Stimulated activated CD4-positive, alpha-beta T cell treated with anti-CD3 and anti-CD28 coated beads, Interleukin-15, amount 100 ng/mL, for 1 hour (primary cell): ENCODE data around the gene MAPK8.

Source experiments
- DNase-seq, 2 donors: peaks; one replicate each; pipeline ENCODE4 v3.0.0-alpha.2; 2020; ENCODE audit warnings: low read depth in 1 of 2, low spot score in 1 of 2

MAPK8 gene

DNA sequence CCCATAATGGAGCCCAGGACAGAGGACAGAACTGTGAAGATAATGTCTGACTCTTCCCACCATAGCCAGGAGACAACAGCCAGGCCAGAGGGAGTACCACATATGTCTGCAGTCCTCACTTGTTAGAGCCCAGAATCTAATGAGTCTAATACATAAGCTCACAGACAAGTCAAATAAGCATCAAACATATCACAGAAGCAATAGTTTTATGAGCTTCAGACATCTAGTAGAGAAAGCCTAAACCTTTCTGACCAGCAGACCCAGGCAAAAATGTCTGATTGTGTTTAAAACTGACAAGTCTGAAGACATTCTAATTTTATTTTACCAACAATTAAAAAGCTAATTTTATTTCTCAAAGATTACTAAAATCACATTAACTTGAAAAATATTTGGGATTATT lies 75.5 kb downstream of the MAPK8 start:
- DNase-seq, result no peak

DNA sequence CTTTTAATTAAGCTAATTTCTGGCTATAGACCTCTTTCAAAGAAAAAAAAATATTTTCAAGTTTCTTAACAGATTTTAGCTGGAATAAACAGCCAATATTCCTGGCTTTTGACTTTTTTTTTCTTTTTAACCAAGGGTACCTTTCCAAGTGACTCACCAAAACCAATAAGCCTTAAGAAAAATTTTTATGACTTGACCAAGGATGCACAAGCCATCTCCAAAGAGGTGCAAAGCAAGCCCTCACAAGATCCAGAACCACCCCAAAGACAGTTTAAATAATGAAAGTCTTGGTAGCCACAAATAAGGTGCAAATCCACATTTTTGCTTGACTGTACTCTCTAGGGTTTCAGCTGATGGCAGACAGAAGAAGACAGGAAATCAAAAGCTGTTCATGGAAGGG lies 76.5 kb downstream of the MAPK8 start:
- DNase-seq, result no peak

- DNase-seq, result no peak
Measured at GRCh38 chr10:48383393-48383792, 76.9 kb downstream of the MAPK8 start.

- no peak for DNase-seq
Measured at GRCh38 chr10:48384699-48384982, 78.2 kb downstream of the MAPK8 start.

DNA sequence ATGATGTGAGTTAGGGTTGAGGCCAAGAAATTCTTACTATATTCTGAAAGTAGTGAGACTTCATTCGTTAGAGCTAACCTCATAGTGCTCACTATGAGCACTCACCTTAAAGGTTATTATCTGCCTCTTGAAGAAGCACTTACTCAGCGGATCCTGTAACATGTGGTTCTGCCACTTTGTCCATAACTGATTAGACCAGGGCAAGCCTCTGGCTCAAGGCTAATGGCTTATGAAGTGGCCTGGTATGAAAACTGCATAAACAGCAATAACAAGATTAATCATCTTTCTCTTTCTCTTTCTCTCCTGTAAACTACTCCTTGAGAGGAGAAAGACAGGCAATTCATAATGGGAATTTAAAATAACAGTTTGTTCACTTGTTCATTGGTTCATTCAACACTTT lies 82.8 kb downstream of the MAPK8 start:
- DNase-seq, result no peak

- no peak for DNase-seq
Measured at GRCh38 chr10:48389846-48390557, 83.5 kb downstream of the MAPK8 start.

DNA sequence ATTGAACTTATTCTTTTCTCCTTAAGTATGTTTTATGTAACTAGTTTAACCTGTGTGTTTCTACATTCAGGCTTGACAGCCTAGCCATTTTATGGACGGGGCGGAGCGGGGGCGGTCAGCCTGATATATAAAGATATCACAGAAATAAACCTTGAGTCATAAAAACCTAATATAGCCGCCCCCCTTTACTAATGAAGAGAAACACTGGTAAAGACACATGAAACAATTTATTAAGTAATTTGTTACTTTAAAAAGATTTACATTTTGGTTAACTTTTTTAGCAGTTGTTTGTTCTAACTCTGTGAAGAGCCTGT lies 84.0 kb downstream of the MAPK8 start:
- DNase-seq, result no peak

GRCh38 chr10:48390933-48391845 lies 84.7 kb downstream of the MAPK8 start:
- DNase-seq, result no peak

GRCh38 chr10:48391994-48392393 lies 85.5 kb downstream of the MAPK8 start:
- no peak for DNase-seq

DNA sequence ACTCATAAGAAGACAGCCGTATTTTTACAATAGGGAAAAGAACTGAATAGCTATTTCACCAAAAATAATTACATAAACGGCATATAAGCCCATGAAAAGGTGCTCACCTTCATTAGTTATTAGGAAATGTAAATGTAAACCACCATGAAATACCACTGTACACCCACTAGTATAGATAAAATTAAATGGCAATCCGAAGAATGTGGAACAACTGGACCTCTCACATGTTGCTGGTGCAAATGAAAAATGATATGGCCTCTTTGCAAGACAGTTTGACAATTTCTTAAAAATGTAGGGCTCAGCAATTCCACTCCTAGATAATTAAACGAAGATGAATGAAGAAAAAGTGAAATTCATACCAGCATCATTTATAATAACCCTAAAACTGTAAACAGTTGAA lies 91.8 kb downstream of the MAPK8 start:
- no peak for DNase-seq

DNA sequence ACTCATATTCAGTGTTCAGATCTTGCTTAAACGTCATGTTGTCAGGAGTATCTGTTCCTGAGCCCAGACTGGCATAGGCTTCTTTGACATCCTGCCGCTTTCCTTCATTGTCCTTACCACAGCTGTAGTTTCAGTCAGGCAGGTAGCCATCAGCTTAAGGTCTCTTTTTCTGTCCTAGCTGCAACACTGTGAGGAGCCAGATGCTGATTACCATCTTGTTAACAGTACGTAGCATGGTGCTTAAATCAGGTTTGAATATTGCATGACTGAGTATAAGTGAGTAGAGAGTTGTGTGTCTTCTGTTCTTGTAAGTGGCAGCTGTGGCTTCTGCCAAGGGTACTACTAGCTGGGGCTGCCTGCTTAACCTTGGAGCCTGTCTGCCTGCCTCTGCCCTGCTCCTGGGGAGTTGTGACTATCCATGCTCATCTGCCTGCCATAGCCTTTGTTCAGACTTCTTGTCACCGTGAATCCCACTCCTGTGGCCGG lies 92.6 kb downstream of the MAPK8 start:
- DNase-seq, result no peak

- no peak for DNase-seq
Measured at GRCh38 chr10:48399551-48399950, 93.1 kb downstream of the MAPK8 start.

DNA sequence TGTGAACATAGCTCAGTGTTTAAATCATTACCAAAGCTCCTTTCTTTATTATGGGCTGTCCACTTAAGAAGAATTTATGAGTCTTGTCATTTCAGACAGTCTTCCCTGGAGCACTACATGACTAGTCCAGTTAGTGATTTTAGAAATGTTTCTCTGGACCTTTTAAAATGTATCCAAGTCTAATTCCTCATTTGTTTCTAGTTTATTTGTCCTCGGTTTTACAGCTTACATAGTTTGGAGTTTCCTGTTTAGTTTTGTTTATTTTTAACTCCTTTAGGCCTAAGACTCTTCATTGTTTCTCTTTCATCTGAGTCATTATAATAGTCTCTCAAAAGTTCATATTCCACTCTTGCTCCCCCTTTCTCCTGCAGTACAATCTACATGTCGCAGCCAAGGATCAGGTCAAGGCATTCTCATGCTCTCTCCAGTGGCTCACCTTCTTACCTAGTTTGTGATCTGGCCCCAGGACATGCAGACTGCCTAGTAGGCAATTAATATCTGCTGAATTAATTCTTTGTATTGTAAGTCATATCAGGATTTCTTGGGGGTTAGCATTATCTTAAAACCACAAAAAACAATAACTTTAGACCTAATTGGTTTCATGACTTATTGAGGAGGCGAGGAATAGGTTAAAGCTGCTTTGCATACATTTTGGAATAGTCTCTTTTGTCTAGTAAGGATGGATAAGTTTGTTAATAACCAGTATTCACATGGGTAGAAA lies 93.8 kb downstream of the MAPK8 start:
- no peak for DNase-seq

- DNase-seq, result no peak
Measured at GRCh38 chr10:48400850-48401220, 94.4 kb downstream of the MAPK8 start.

DNA sequence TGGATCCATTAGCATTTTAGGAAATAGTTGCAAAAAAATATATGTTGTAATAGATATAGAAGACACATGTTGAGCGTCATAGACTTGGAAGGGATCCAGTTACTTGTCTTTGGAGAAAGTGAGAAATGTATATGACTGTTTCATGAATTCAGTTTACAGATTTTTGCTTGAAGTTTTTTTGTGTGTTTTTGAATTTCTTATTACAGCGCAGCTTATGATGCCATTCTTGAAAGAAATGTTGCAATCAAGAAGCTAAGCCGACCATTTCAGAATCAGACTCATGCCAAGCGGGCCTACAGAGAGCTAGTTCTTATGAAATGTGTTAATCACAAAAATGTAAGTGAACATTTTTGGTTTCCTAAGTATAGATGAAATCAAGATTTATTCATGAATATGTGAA lies 98.2 kb downstream of the MAPK8 start:
- no peak for DNase-seq

- no peak for DNase-seq
Measured at GRCh38 chr10:48406204-48406603, 99.7 kb downstream of the MAPK8 start.

GRCh38 chr10:48406658-48407057 lies 100.2 kb downstream of the MAPK8 start:
- no peak for DNase-seq

- no peak for DNase-seq
Measured at GRCh38 chr10:48410503-48410902, 104.0 kb downstream of the MAPK8 start.

- DNase-seq, result no peak
Measured at GRCh38 chr10:48411510-48411909, 105.0 kb downstream of the MAPK8 start.

DNA sequence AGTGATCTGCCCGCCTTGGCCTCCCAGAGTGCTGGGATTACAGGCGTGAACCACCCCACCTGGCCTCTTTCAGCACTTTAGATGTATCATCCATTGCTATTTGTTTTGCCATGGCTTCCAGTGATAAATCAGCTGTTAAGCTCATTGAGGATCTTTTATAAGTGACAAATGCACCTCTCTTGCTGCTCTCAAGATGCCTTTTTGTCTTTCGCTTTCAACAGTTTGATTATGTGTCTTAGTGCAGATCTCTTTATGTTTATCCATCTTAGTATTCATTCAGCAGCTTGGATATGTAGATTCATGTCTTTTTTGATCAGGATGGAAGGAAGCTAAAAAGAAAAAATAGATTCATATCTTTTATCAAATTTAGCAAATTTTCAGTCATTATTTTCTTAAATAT lies 105.6 kb downstream of the MAPK8 start:
- no peak for DNase-seq

DNA sequence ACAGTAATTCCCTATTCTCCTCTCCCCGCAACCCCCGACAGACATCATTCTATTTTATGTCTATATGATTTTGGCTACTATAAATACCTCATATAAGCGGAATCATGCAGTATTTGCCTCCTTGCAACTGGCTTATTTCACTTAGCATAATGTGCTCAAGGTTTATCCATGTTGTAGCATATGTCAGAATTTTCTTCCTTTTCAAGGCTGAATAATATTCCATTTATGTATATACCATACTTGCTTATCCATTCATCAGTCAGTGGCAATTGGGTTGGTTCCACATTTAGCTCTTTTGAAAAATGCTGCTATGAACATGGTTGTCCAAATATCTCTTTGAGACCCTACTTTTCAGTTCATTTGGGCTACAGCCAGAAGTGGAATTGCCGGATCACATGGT lies 106.5 kb downstream of the MAPK8 start:
- no peak for DNase-seq

DNA sequence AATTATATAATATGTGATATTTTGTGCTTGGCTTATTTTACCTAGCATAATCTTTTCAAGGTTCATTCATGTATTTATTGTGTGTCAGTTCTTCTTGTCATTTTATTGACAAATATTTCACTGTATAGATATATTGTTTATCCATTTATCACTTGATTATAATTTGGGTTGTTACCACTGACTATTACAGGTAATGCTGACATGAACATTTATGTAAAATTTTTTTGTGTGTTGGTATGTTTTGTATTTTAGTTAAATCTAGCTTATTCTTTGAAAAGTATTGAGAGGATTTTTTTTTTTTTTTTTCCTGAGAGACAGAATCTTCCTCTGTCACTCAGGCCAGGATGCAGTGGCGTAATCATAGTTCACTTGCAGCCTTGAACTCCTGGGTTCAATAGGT lies 107.7 kb downstream of the MAPK8 start:
- no peak for DNase-seq
